Nephron (organoid): ENCODE measurements around the gene JMJD1C.
"Not testable (repeated sequence)": the region's sequence is repeated elsewhere in the genome, so short reads cannot be mapped to it uniquely, and the experiment has no call there.

Experiments
- H3K27ac Mint-ChIP-seq, 3 experiments: 2 replicates each; pipeline ENCODE4 v1.8.0; 2020; ENCODE audit warnings: mixed read lengths in 3 of 3, mild to moderate bottlenecking in 2 of 3, moderate library complexity in 1 of 3
- H3K27me3 Mint-ChIP-seq: 2 replicates; pipeline ENCODE4 v1.8.0; 2021; ENCODE audit warnings: low read depth, mild to moderate bottlenecking, moderate library complexity, mixed read lengths
- H3K36me3 Mint-ChIP-seq: 2 replicates; pipeline ENCODE4 v1.8.0; 2020; ENCODE audit warnings: low read depth, mixed read lengths
- H3K4me1 Mint-ChIP-seq: 2 replicates; pipeline ENCODE4 v1.8.0; 2020; ENCODE audit warnings: mixed read lengths
- H3K4me3 Mint-ChIP-seq, 3 experiments: 2 replicates each; pipeline ENCODE4 v1.8.0; 2020; ENCODE audit warnings: mild to moderate bottlenecking in 3 of 3, mixed read lengths in 3 of 3, moderate library complexity in 2 of 3
- H3K9me3 Mint-ChIP-seq: 2 replicates; pipeline ENCODE4 v1.8.0; 2020; ENCODE audit warnings: mixed read lengths
- CTCF ChIP-seq, 3 experiments: fragments of 200-600 bp; sonication (generic); IDR thresholded peaks; one replicate each; pipeline ENCODE4 v1.5.0; 2021; ENCODE audit warnings: antibody characterized with exemption in 3 of 3; ENCODE audit not compliant: unreplicated experiment in 3 of 3

Gene JMJD1C

GRCh38 chr10:63156236-63156635 lies 309.5 kb downstream of the JMJD1C start:
- Mint-ChIP-seq H3K27ac (no peak overlapping the region), H3K36me3 (peaks cover 31% of the 10 kb centered on the region), H3K9me3 (no peaks in the 10 kb centered on the region), H3K4me1 (no peaks in the 10 kb centered on the region), H3K27me3 (no peaks in the 10 kb centered on the region), H3K4me3 (no peak overlapping the region)
- TF ChIP-seq CTCF (IDR thresholded peaks at IDR 0.05; ENCODE audit: unreplicated experiment in 3 of 3), result no peak

- no peak for TF ChIP-seq CTCF (IDR thresholded peaks at IDR 0.05; ENCODE audit: unreplicated experiment in 3 of 3)
- H3K9me3 Mint-ChIP-seq, result no peaks in the 10 kb centered on the region
Measured at GRCh38 chr10:63155388-63156020, 310.3 kb downstream of the JMJD1C start.

GRCh38 chr10:63154546-63155387 lies 311.0 kb downstream of the JMJD1C start:
- no peak overlapping the region for H3K4me3 Mint-ChIP-seq
- H3K9me3 Mint-ChIP-seq, result no peaks in the 10 kb centered on the region
- no peak for TF ChIP-seq CTCF (IDR thresholded peaks at IDR 0.05; ENCODE audit: unreplicated experiment in 3 of 3)

More at GRCh38 chr10:63155388-63156020, 310.3 kb downstream of the JMJD1C start:
- H3K4me3 Mint-ChIP-seq, result no peak overlapping the region
- peak overlapping the region in 1 of 3 experiments; percentile 50 for H3K27ac Mint-ChIP-seq
- peaks cover 36% of the 10 kb centered on the region for H3K36me3 Mint-ChIP-seq
- no peaks in the 10 kb centered on the region for H3K27me3 Mint-ChIP-seq
- no peaks in the 10 kb centered on the region for H3K4me1 Mint-ChIP-seq

GRCh38 chr10:63153868-63154545 lies 311.8 kb downstream of the JMJD1C start:
- not testable (repeated sequence) for H3K4me1 Mint-ChIP-seq, H3K27ac Mint-ChIP-seq, H3K27me3 Mint-ChIP-seq, H3K9me3 Mint-ChIP-seq, H3K4me3 Mint-ChIP-seq
- peaks cover 41% of the 10 kb centered on the region for H3K36me3 Mint-ChIP-seq

More at GRCh38 chr10:63154546-63155387, 311.0 kb downstream of the JMJD1C start:
- Mint-ChIP-seq H3K4me1 (no peaks in the 10 kb centered on the region), H3K36me3 (peaks cover 37% of the 10 kb centered on the region), H3K27ac (peak overlapping the region in 1 of 3 experiments; percentile 50), H3K27me3 (no peaks in the 10 kb centered on the region)

GRCh38 chr10:63150745-63151144 lies 315.0 kb downstream of the JMJD1C start:
- H3K9me3 Mint-ChIP-seq, result no peaks in the 10 kb centered on the region
- H3K36me3 Mint-ChIP-seq, result peaks cover 56% of the 10 kb centered on the region
- no peak overlapping the region for H3K4me3 Mint-ChIP-seq
- TF ChIP-seq CTCF (IDR thresholded peaks at IDR 0.05; ENCODE audit: unreplicated experiment in 3 of 3), result no peak
- H3K27me3 Mint-ChIP-seq, result no peaks in the 10 kb centered on the region
- peaks cover 8% of the 10 kb centered on the region for H3K4me1 Mint-ChIP-seq
- no peak overlapping the region for H3K27ac Mint-ChIP-seq

- no peaks in the 10 kb centered on the region for H3K27me3 Mint-ChIP-seq
- peaks cover 29% of the 10 kb centered on the region for H3K36me3 Mint-ChIP-seq
- H3K4me3 Mint-ChIP-seq, result no peak overlapping the region
- H3K4me1 Mint-ChIP-seq, result peaks cover 8% of the 10 kb centered on the region
- no peak for TF ChIP-seq CTCF (IDR thresholded peaks at IDR 0.05; ENCODE audit: unreplicated experiment in 3 of 3)
- H3K9me3 Mint-ChIP-seq, result no peaks in the 10 kb centered on the region
- no peak overlapping the region for H3K27ac Mint-ChIP-seq
Measured at GRCh38 chr10:63146503-63146902, 319.3 kb downstream of the JMJD1C start.
